Activated naive CD8-positive, alpha-beta T cell treated with anti-CD3 and anti-CD28 coated beads, Interleukin-2, amount 50 U/mL, for 24 hours (primary cell): Measurements from ENCODE around the gene DLG3.

Source experiments
- ATAC-seq: fragments of 150-1000 bp; cut with Tn5 transposase; one replicate; pipeline ENCODE4 v1.10.0; 2021
- DNase-seq: peaks from one replicate; pipeline ENCODE4 v3.0.0; 2021
- H3K27ac Mint-ChIP-seq: one replicate; pipeline ENCODE4 v1.8.0; 2021; ENCODE audit warnings: mild to moderate bottlenecking, mixed read lengths
- H3K27me3 Mint-ChIP-seq: one replicate; pipeline ENCODE4 v1.8.0; 2021; ENCODE audit warnings: mixed read lengths
- H3K36me3 Mint-ChIP-seq: one replicate; pipeline ENCODE4 v1.8.0; 2021; ENCODE audit warnings: low read depth, mixed read lengths
- H3K4me1 Mint-ChIP-seq: one replicate; pipeline ENCODE4 v1.8.0; 2021; ENCODE audit warnings: mixed read lengths
- H3K4me3 Mint-ChIP-seq: one replicate; pipeline ENCODE4 v1.8.0; 2021; ENCODE audit warnings: mild to moderate bottlenecking, moderate library complexity, mixed read lengths
- H3K9me3 Mint-ChIP-seq: one replicate; pipeline ENCODE4 v1.8.0; 2021; ENCODE audit warnings: mixed read lengths

The DLG3 gene

GRCh38 chrX:70478526-70479245 is 34.1 kb downstream of the DLG3 start:
- Mint-ChIP-seq H3K27me3 (no peaks in the 10 kb centered on the region), H3K9me3 (no peaks in the 10 kb centered on the region), H3K27ac (no peak overlapping the region), H3K4me3 (no peak overlapping the region), H3K4me1 (peaks cover 8% of the 10 kb centered on the region), H3K36me3 (no peaks in the 10 kb centered on the region)
- ATAC-seq = no peak
- no peak for DNase-seq

GRCh38 chrX:70479247-70479921 is 34.7 kb downstream of the DLG3 start:
- Mint-ChIP-seq H3K27ac (no peak overlapping the region), H3K4me1 (peaks cover 8% of the 10 kb centered on the region), H3K27me3 (no peaks in the 10 kb centered on the region), H3K36me3 (no peaks in the 10 kb centered on the region), H3K4me3 (no peak overlapping the region), H3K9me3 (no peaks in the 10 kb centered on the region)
- no peak for DNase-seq
- ATAC-seq = no peak

- ATAC-seq (no peak), DNase-seq (no peak)
- no peaks in the 10 kb centered on the region for H3K27me3 Mint-ChIP-seq
- no peaks in the 10 kb centered on the region for H3K9me3 Mint-ChIP-seq
- H3K4me3 Mint-ChIP-seq = no peak overlapping the region
- H3K36me3 Mint-ChIP-seq = no peaks in the 10 kb centered on the region
- peaks cover 8% of the 10 kb centered on the region for H3K4me1 Mint-ChIP-seq
- no peak overlapping the region for H3K27ac Mint-ChIP-seq
These were observed 35.5 kb downstream of the DLG3 start for GRCh38 chrX:70479922-70480659.

GRCh38 chrX:70480660-70481018 is 36.0 kb downstream of the DLG3 start:
- DNase-seq (no peak), ATAC-seq (no peak)
- H3K27ac Mint-ChIP-seq = no peak overlapping the region
- H3K9me3 Mint-ChIP-seq = no peaks in the 10 kb centered on the region
- H3K4me3 Mint-ChIP-seq = no peak overlapping the region
- no peaks in the 10 kb centered on the region for H3K36me3 Mint-ChIP-seq
- H3K27me3 Mint-ChIP-seq = no peaks in the 10 kb centered on the region
- peaks cover 3% of the 10 kb centered on the region for H3K4me1 Mint-ChIP-seq

- no peaks in the 10 kb centered on the region for H3K9me3 Mint-ChIP-seq
- ATAC-seq (no peak), DNase-seq (no peak)
- H3K27me3 Mint-ChIP-seq = no peaks in the 10 kb centered on the region
- peaks cover 3% of the 10 kb centered on the region for H3K4me1 Mint-ChIP-seq
- no peak overlapping the region for H3K4me3 Mint-ChIP-seq
- no peak overlapping the region for H3K27ac Mint-ChIP-seq
- H3K36me3 Mint-ChIP-seq = peaks cover 1% of the 10 kb centered on the region
These were observed 37.0 kb downstream of the DLG3 start for GRCh38 chrX:70481471-70482270.

- Mint-ChIP-seq H3K4me1 (peaks cover 3% of the 10 kb centered on the region), H3K4me3 (no peak overlapping the region), H3K27me3 (no peaks in the 10 kb centered on the region), H3K27ac (no peak overlapping the region), H3K9me3 (no peaks in the 10 kb centered on the region), H3K36me3 (peaks cover 1% of the 10 kb centered on the region)
- no peak for ATAC-seq
- DNase-seq = no peak
These were observed 37.7 kb downstream of the DLG3 start for GRCh38 chrX:70482300-70482699.

GRCh38 chrX:70485466-70485865 is 40.8 kb downstream of the DLG3 start:
- H3K27me3 Mint-ChIP-seq = no peaks in the 10 kb centered on the region
- DNase-seq (no peak), ATAC-seq (no peak)
- H3K4me1 Mint-ChIP-seq = no peaks in the 10 kb centered on the region
- no peak overlapping the region for H3K4me3 Mint-ChIP-seq
- H3K9me3 Mint-ChIP-seq = no peaks in the 10 kb centered on the region
- peaks cover 1% of the 10 kb centered on the region for H3K36me3 Mint-ChIP-seq
- no peak overlapping the region for H3K27ac Mint-ChIP-seq

- Mint-ChIP-seq H3K9me3 (no peaks in the 10 kb centered on the region), H3K27ac (no peak overlapping the region), H3K27me3 (no peaks in the 10 kb centered on the region), H3K4me3 (no peak overlapping the region), H3K36me3 (peaks cover 13% of the 10 kb centered on the region), H3K4me1 (peaks cover 3% of the 10 kb centered on the region)
- DNase-seq (no peak), ATAC-seq (no peak)
These were observed 44.2 kb downstream of the DLG3 start for GRCh38 chrX:70488856-70489255.

- peak; percentile 89 for ATAC-seq
- Mint-ChIP-seq H3K27me3 (no peaks in the 10 kb centered on the region), H3K9me3 (no peaks in the 10 kb centered on the region), H3K4me3 (no peak overlapping the region), H3K27ac (peak overlapping the region; percentile 22), H3K4me1 (peaks cover 3% of the 10 kb centered on the region), H3K36me3 (peaks cover 14% of the 10 kb centered on the region)
- peak; percentile 9 for DNase-seq
These were observed 49.8 kb downstream of the DLG3 start for GRCh38 chrX:70494441-70494840.

- DNase-seq (no peak), ATAC-seq (no peak)
- Mint-ChIP-seq H3K4me1 (peaks cover 3% of the 10 kb centered on the region), H3K9me3 (no peaks in the 10 kb centered on the region), H3K4me3 (no peak overlapping the region), H3K27ac (no peak overlapping the region), H3K36me3 (peaks cover 14% of the 10 kb centered on the region), H3K27me3 (no peaks in the 10 kb centered on the region)
These were observed 51.9 kb downstream of the DLG3 start for GRCh38 chrX:70496491-70496890.

- no peaks in the 10 kb centered on the region for H3K9me3 Mint-ChIP-seq
- H3K4me3 Mint-ChIP-seq = no peak overlapping the region
- DNase-seq (no peak), ATAC-seq (no peak)
- H3K4me1 Mint-ChIP-seq = peaks cover under 1% of the 10 kb centered on the region
- H3K27ac Mint-ChIP-seq = no peak overlapping the region
- H3K36me3 Mint-ChIP-seq = peaks cover 12% of the 10 kb centered on the region
- H3K27me3 Mint-ChIP-seq = no peaks in the 10 kb centered on the region
These were observed 52.4 kb downstream of the DLG3 start for GRCh38 chrX:70497026-70497425.

GRCh38 chrX:70498129-70498528 is 53.5 kb downstream of the DLG3 start:
- no peaks in the 10 kb centered on the region for H3K9me3 Mint-ChIP-seq
- H3K27me3 Mint-ChIP-seq = no peaks in the 10 kb centered on the region
- no peak overlapping the region for H3K4me3 Mint-ChIP-seq
- no peaks in the 10 kb centered on the region for H3K4me1 Mint-ChIP-seq
- H3K27ac Mint-ChIP-seq = no peak overlapping the region
- DNase-seq = no peak
- H3K36me3 Mint-ChIP-seq = peaks cover 5% of the 10 kb centered on the region
- ATAC-seq = no peak

- ATAC-seq (no peak), DNase-seq (no peak)
- Mint-ChIP-seq H3K27ac (no peak overlapping the region), H3K4me1 (peaks cover 14% of the 10 kb centered on the region), H3K4me3 (no peak overlapping the region), H3K36me3 (no peaks in the 10 kb centered on the region), H3K27me3 (no peaks in the 10 kb centered on the region), H3K9me3 (no peaks in the 10 kb centered on the region)
These were observed 56.2 kb downstream of the DLG3 start for GRCh38 chrX:70500826-70501225.

- Mint-ChIP-seq H3K4me3 (no peak overlapping the region), H3K36me3 (no peaks in the 10 kb centered on the region), H3K27me3 (peaks cover 6% of the 10 kb centered on the region), H3K4me1 (peaks cover 31% of the 10 kb centered on the region), H3K9me3 (no peaks in the 10 kb centered on the region), H3K27ac (no peak overlapping the region)
- DNase-seq (peak; percentile 14), ATAC-seq (peak; percentile 85)
These were observed 60.3 kb downstream of the DLG3 start for GRCh38 chrX:70504772-70505450.
